SIG-M5 treated with dmso at 0.1 percent for 504 hours (cell line): ENCODE results near the gene NOL9.

Experiments
- DNase-seq: peaks from one replicate; lab custom pipeline; 2025; ENCODE audit not compliant: unreplicated experiment; lab: John Stamatoyannopoulos, UW

The NOL9 gene

DNA sequence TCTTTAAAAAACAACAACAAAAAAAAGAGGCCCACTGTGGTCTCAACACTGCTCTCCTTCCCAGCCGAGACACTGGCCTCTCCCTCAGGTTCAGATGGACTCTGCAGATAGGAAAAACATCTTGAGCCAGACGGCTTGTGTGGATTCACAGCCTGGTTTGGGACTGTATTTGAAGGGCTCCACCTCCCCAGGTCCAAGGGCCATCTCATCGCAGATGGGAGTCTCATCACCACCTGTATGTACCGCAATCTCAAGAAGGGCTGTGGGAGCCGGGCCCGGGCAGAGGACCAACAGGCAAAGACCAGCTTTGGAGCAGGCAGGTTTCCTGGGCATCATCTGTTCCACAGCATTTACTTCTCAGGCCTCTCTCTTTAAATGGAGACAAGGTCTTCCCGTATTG is 35.7 kb upstream of the NOL9 start:
- DNase-seq: no peak

DNA sequence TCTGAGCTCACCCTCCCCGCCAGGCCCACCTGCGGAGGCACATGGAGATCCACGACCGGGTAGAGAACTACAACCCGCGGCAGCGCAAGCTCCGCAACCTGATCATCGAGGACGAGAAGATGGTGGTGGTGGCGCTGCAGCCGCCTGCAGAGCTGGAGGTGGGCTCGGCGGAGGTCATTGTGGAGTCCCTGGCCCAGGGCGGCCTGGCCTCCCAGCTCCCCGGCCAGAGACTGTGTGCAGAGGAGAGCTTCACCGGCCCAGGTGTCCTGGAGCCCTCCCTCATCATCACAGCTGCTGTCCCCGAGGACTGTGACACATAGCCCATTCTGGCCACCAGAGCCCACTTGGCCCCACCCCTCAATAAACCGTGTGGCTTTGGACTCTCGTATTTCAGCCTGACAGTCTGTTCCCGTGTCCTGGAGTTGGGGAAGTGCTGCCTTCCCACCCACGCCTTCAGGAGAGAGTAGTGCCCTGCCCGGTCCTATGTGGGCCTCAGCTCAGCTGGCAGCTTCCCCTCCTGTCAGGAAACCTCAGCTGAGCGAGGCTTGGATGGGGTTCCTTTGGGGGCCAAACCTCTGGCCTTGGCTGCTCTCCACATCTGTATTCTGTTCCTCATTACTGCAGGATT is 34.7 kb upstream of the NOL9 start:
- no peak for DNase-seq

DNA sequence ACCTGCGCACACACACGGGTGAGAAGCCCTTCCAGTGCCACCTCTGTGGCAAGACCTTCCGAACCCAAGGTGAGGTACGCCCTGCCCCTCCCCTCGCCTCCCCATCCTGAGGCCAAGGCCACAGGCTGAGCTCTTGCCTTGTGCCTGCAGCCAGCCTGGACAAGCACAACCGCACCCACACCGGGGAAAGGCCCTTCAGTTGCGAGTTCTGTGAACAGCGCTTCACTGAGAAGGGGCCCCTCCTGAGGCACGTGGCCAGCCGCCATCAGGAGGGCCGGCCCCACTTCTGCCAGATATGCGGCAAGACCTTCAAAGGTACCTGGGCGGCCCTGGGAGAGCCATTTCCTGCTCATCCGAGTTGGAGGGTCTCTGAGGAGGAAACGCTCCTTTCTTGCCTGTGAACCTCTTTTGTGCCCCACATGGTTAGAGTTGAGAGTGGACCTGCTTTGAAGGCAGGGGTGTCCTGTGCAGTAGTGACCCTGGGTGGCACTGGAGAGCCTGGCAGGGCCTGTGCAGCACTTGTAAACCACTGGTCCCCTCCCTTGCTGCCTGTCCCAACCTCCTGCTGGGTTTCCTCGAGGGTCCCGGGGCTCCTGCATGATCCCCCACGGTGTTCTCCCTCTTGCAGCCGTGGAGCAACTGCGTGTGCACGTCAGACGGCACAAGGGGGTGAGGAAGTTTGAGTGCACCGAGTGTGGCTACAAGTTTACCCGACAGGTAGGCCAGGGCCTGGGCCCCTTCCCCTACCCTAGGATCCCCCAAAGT is 34.0 kb upstream of the NOL9 start:
- no peak for DNase-seq

DNA sequence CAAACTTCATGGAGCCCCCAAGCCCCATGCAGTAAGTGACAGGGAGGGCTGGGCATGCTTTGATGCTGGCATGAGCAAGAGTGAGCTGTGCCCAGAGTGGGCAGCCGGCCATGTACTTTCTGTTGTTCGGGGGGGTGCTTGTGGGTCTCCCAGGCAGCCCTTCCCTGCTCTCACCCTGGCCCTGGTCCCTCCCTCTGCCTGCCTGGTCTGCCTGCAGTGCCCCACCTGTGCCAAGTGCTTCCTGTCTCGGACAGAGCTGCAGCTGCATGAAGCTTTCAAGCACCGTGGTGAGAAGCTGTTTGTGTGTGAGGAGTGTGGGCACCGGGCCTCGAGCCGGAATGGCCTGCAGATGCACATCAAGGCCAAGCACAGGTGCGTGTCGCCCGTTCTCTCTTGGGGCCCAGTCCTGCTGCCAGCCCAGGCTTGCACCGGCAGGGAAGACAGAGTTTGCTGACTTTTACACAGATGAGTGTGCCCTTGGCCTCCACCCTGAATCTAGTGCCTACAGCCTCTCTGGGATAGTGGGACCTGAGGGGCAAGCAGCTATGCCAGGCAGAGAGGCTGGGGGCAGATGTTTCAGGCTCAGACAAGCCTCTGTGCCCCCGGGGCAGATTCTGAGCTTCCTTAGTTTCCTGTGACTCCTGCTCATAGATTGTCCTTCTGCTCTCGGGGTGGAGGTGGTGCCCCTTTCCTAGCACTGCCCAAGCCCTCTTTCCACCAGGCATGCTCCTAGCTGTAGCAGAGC is 33.1 kb upstream of the NOL9 start:
- DNase-seq: no peak

DNA sequence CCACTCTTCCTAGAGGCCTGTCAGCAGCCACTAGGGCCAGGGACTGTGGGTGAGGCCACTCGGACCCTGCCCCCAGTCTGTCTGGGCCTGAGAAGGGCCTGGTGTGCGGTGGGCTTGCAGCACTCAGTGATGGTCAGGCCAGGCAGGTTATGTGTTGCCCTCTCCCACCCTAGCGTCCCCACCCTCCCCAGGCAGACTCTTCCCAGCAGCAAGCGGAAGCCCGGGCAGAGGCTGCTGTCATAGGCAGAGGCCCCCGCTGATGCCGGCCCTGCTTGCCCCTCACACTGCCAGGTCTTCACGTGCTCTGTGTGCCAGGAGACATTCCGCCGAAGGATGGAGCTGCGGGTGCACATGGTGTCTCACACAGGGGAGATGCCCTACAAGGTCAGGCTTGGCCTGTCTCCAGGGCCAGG is 32.1 kb upstream of the NOL9 start:
- no peak for DNase-seq

DNA sequence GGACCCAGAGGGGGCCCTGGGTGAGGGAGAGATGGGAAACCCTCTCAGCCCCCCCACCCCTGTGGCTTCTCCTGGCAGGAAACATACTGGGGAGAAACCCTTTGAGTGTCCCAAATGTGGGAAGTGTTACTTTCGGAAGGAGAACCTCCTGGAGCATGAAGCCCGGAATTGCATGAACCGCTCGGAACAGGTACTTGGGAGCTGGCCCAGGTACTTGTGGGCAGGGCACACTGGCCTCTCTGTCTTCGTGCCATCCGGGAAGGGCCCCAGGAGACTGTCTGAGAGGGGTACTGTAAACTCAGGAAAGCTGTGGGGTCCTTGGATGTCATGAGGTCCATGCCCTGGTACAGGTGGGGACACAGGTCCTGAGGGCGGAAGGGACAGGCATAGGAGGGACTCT is 31.5 kb upstream of the NOL9 start:
- no peak for DNase-seq

DNA sequence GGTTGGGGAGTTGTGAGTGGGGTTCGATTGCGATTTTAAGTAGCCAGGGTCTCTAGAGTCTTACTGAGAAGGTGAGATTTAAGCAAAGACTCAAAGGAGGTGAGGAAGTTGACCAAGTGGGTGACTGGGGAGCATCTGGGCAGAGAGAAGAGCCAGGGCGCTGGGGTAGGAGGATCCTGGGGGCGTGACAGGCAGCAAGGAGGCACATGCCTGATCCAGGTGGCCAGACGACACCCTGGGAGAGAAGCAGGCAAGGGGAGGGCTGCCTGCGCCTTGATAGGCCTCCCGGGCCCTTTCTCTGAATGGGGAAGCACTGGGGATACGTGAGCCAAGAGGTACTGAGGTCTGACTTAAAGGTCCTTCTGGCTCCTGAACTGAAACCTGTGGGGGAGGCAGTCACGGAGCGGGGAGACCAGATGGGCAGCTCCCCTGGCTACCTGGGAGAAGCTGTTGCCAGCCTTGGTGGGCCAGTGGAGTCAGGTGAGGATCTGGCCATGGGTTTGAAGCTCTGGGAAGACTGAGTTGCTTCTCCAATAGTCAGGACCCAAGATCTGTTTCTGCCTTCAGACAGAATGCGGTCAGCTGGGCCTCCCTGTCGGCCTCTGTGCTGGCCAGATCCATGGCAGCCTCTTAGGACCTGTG is 30.9 kb upstream of the NOL9 start:
- no peak for DNase-seq

DNA sequence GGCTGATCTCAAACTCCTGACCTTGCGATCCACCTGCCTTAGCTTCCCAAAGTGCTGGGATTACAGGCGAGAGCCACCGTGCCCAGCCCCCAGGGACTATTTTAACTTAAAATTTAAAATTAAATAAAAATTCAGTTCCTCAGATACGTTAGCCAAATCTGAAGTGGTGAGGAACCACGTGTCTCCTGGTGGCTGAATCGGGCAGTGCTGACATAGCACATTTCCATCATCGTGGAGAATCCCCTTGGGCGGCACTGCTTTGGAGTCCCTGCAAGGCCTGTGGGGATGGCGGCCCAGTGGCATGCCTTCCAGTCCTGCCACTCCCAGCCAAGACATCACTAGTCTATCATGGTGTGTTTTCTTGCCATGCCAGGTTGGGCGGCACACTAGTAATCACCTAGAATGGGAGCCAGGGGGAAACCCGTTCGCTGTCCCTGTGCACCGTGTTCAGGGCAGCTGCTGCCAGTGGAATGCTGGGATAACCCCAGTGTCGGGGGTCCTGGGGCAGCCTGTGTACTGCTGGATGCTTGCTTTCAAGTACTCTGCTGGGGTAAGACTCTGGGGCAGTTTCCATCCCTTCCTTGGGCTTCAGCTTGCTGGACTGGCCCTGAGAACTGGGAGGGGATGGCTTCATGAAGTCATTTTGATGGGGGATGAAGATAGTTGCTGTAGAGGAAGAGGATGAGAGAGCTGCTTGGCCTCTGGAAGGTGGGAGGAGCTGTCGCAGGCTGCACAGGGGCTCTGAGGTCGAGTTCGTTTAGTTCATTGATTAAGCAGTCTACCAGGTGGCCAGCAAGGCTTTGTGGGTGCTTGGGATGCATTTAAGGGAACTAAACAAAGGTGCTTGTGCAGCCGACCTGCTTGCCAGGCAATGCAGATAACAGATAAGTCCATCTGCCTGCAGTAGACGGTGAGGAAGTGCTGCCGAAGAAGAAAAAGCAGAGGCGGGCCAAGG is 30.1 kb upstream of the NOL9 start:
- DNase-seq: no peak

DNA sequence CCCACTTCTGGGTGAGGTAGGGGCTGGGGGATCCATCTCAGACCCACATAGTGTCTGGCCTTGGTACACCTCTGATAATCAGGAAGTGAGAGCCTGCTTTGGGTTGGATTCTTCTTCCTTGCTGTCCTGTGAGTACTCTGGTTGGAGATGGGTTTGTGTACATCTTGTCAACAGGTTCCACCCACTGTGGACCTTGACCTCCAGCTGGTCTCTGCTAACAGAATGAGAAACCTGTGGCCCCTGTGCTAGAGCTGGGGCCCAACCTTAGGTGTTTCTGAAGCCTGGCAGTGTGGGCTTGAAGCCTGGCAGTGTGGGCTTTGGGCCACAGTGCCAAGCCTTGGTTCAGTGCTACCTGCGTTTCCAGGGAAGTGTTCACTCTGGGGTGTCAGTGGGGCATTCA is 28.1 kb upstream of the NOL9 start:
- DNase-seq: peak; percentile 20

DNA sequence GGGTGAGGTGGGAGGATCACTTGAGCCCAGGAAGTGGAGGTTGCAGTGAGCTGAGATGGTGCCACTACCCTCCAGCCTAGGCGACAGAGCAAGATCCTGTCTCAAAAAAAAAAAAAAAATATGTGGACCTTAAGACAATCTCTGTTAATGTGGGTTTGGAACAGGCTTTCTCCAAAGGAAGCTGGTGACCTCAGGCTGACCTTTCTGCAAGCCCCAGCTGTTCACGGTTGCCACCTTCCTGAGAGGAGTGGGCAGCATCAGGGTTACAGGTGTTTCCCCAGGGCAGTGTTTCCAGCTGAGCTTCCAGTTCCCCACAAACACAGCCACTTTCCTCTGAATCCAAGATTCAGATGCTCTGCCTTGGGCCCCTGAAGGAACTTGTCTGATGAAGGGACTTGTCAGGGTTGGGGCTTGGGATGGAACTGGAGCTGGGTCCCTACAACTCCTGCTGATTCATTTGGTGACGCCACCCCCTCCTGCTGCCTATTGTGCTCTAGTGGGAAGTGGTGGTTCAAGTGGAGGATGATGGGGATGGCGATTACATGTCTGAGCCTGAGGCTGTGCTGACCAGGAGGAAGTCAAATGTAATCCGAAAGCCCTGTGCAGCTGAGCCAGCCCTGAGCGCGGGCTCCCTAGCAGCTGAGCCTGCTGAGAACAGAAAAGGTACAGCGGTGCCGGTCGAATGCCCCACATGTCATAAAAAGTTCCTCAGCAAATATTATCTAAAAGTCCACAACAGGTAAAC is 27.4 kb upstream of the NOL9 start:
- peak; percentile 81 for DNase-seq

DNA sequence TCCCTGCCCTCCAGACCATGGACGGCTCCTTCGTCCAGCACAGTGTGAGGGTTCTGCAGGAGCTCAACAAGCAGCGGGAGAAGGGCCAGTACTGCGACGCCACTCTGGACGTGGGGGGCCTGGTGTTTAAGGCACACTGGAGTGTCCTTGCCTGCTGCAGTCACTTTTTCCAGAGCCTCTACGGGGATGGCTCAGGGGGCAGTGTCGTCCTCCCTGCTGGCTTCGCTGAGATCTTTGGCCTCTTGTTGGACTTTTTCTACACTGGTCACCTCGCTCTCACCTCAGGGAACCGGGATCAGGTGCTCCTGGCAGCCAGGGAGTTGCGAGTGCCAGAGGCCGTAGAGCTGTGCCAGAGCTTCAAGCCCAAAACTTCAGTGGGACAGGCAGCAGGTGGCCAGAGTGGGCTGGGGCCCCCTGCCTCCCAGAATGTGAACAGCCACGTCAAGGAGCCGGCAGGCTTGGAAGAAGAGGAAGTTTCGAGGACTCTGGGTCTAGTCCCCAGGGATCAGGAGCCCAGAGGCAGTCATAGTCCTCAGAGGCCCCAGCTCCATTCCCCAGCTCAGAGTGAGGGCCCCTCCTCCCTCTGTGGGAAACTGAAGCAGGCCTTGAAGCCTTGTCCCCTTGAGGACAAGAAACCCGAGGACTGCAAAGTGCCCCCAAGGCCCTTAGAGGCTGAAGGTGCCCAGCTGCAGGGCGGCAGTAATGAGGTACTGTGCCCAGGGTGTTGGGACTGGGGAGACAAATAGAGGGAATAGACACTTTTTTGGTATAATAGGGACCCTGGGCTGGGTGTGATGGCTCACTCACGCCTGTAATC is 26.5 kb upstream of the NOL9 start:
- DNase-seq: peak; percentile 51

DNA sequence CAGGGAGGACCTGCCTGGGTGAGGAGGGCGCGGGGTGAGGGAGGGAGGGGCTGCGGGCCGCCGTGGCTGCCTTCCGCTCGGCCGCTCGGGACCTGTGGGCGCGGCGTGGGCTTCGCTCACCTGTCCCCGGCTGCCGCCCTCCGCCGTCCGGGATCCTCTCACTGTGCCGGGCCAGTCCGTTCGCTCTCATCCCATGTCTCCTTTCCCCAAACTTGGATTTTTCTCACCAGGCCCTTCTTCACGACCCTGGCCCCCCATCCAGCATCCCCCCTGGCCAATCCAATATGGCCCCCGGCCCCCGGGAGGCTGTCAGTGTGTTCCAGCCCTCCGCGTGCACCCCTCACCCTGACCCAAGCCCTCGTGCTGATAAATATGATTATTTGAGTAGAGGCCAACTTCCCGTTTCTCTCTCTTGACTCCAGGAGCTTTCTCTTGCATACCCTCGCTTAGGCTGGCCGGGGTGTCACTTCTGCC is 25.8 kb upstream of the NOL9 start:
- DNase-seq: peak; percentile 47

DNA sequence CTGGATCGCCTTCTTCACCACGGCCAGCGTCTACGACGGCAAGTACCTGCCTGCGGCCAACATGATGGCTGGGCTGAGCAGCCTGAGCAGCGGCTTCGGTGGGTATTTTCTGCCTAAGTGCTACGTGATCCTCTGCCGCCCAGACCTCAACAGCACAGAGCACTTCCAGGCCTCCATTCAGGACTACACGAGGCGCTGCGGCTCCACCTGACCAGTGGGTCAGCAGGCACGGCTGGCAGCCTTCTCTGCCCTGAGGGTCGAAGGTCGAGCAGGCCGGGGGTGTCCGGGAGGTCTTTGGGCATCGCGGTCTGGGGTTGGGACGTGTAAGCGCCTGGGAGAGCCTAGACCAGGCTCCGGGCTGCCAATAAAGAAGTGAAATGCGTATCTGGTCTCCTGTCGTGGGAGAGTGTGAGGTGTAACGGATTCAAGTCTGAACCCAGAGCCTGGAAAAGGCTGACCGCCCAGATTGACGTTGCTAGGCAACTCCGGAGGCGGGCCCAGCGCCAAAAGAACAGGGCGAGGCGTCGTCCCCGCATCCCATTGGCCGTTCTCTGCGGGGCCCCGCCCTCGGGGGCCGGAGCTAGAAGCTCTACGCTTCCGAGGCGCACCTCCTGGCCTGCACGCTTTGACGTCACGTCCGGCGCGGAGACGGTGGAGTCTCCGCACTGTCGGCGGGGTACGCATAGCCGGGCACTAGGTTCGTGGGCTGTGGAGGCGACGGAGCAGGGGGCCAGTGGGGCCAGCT is 25.2 kb upstream of the NOL9 start, which contains the start of gene ZBTB48:
TSS of gene ZBTB48 (plus strand) at position 621 of the 745 bp plus-strand sequence. CDS start 616 bp downstream, outside the sequence.
- peak; percentile 92 for DNase-seq

DNA sequence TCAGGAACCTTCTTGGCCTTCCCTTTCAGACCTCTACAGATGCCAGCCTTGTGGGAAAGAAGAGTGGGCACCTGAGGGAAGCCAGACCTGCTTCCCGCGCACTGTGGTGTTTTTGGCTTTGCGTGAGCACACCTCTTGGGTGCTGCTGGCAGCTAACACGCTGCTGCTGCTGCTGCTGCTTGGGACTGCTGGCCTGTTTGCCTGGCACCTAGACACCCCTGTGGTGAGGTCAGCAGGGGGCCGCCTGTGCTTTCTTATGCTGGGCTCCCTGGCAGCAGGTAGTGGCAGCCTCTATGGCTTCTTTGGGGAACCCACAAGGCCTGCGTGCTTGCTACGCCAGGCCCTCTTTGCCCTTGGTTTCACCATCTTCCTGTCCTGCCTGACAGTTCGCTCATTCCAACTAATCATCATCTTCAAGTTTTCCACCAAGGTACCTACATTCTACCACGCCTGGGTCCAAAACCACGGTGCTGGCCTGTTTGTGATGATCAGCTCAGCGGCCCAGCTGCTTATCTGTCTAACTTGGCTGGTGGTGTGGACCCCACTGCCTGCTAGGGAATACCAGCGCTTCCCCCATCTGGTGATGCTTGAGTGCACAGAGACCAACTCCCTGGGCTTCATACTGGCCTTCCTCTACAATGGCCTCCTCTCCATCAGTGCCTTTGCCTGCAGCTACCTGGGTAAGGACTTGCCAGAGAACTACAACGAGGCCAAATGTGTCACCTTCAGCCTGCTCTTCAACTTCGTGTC is 24.5 kb upstream of the NOL9 start:
- no peak for DNase-seq

DNA sequence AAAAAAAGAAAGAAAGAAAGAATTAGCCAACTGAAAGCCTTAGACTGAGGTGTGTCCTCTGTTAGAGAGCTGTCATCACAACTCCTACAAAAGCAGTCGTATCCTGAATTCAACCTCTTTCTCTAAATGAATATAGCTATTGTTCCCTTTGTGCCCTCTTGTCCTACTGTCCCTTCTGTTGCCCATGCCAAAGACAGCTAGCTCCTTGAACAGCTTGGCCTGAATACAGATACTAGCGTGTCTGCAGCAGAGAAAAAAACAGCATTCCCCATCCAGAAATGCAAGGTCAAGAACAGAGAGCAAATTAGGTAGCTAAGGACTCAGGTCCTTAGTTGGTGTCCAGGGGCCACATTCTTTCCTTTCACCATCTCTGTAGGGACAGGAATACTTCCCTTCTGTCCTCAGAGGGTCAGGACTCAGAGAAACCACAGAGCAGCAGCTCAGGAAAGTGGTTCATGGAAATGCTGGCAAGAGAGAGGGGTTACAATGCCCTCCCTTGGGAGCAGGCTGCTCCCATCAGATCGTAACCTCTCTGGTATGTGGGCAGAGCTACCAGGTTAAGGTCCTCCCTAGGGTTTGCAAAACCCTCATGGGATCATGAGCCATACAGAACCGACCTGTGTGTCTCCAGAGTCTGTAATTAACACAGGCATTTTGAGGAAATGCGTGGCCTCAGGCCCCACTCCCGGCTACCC is 23.7 kb upstream of the NOL9 start:
- no peak for DNase-seq

DNA sequence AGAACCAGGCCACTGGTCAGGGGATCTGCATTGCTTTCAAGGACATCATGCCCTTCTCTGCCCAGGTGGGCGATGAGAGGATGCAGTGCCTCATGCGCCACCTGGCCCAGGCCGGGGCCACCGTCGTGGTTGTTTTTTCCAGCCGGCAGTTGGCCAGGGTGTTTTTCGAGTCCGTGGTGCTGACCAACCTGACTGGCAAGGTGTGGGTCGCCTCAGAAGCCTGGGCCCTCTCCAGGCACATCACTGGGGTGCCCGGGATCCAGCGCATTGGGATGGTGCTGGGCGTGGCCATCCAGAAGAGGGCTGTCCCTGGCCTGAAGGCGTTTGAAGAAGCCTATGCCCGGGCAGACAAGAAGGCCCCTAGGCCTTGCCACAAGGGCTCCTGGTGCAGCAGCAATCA is 20.5 kb upstream of the NOL9 start:
- DNase-seq: no peak
